Esophagus squamous epithelium (tissue), 5 donors: ENCODE data around the gene ENOSF1. TPM values are rescaled to one million over a fixed set of nuclear protein-coding genes. Genes with fewer than 3 reads are reported as not detected.
A peak's percentile ranks its signal among the peaks of the same experiment; 100 is the strongest.
"Not testable (repeated sequence)": the region's sequence is repeated elsewhere in the genome, so short reads cannot be mapped to it uniquely, and the experiment has no call there.

Experiments
- DNase-seq: peaks from one replicate; lab custom pipeline; 2025; lab: John Stamatoyannopoulos, UW
- H3K27ac ChIP-seq, 4 donors: fragments of 200-600 bp; sonication (generic); one replicate each; pipeline ENCODE4 v1.5.1; 2016 to 2019; ENCODE audit warnings: mild to moderate bottlenecking in 1 of 4
- H3K27me3 ChIP-seq, 4 donors: fragments of 200-600 bp; sonication (generic); 1 replicate in 3 of 4; 2 replicates in 1 of 4; pipeline versions ENCODE4 v1.5.1 to v1.6.0; 2017 to 2021; ENCODE audit warnings: antibody characterized with exemption in 1 of 4
- H3K36me3 ChIP-seq, 3 donors: fragments of 200-600 bp; sonication (generic); one replicate each; pipeline ENCODE4 v1.5.1; 2016 to 2019
- H3K4me1 ChIP-seq, 3 donors: fragments of 200-600 bp; sonication (generic); one replicate each; pipeline ENCODE4 v1.5.1; 2017 to 2019
- H3K4me3 ChIP-seq, 4 donors: fragments of 200-600 bp; sonication (generic); 1 replicate in 3 of 4; 2 replicates in 1 of 4; pipeline ENCODE4 v1.5.1; 2016 to 2019; ENCODE audit warnings: mild to moderate bottlenecking in 2 of 4, moderate library complexity in 1 of 4
- H3K9me3 ChIP-seq, 3 donors: fragments of 200-600 bp; sonication (generic); one replicate each; pipeline ENCODE4 v1.5.1; 2016 to 2019
- POLR2A ChIP-seq, 4 donors: fragments of 450-650 bp; IDR thresholded peaks; one replicate each; pipeline ENCODE4 v1.6.1; 2017; ENCODE audit warnings: antibody characterized with exemption in 4 of 4, mild to moderate bottlenecking in 4 of 4, moderate library complexity in 3 of 4
- WGBS, 2 donors: methylation state at CpG; one replicate each; pipeline ENCODE4 v1.1.5; 2018; 5-methylcytosine and 5-hydroxymethylcytosine counted together
- intact Hi-C: fragments of 100-400 bp; cut with DNase I; formaldehyde crosslinking; loops from one replicate; pipeline ENCODE4 v1.15.0; 2022
- total RNA-seq, 4 donors: library from RNA; depleted of rRNA; stranded (reverse); fragments of >200 nt; gene quantifications; one replicate each; pipeline ENCODE4 v1.1.0, GENCODE V29; 2016
- TF ChIP-seq, protein P1 (sequence below), 6 experiments: fragments of 450-650 bp in 4 of 6; fragments of 200-600 bp in 2 of 6; sonication (generic) in 2 of 6; IDR thresholded peaks; one replicate each; pipeline ENCODE4 v1.5.1; 2016 to 2019; ENCODE audit warnings: antibody characterized with exemption in 6 of 6, mild to moderate bottlenecking in 4 of 6, moderate library complexity in 4 of 6
- donor health status: DM: yes; HTN: yes; CAD: no.

The ENOSF1 gene
- total RNA-seq, 4 donors from 2014 or later: 31.7 to 63.7 (median 47.1) TPM

DNA sequence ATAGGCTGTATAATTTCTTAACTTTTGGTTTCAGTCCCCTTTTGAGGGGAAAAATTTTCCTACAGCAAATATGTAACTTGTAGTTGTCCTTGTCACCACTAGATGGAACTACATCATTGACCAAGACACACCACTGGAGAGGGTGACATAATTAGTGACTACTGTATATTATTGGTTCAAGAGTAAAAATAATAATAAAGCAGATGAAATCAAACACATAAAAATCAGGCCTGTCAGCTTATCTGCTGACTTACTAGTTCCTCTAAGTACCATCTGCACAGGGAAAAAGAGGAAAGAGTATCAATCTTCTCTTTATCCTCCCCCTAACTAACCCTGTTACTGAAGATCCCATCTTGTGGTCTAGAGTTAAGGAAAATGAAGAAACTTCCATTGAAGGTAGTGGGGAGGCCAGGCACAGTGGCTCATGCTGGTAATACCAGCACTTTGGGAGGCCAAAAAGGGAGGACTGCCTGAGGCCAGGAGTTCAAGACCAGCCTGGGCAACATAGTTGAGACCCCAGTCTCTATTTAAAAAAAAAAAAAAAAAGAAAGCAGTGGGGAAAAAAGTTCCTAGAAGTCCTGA lies 29.6 kb upstream of the ENOSF1 start:
- Histone ChIP-seq H3K36me3 (peaks cover 0 to 86% (median 2%) of the 10 kb centered on the region in 3 donors), H3K27ac (no peak overlapping the region), H3K27me3 (no peaks in the 10 kb centered on the region), H3K9me3 (no peaks in the 10 kb centered on the region), H3K4me3 (no peak overlapping the region), H3K4me1 (no peaks in the 10 kb centered on the region)
- no peak for DNase-seq
- intact Hi-C loops: loop anchor here (5.0 kb wide), 1 partner anchor 95 kb away; no protein-coding TSS in a partner anchor
- TF ChIP-seq, protein P1, sequence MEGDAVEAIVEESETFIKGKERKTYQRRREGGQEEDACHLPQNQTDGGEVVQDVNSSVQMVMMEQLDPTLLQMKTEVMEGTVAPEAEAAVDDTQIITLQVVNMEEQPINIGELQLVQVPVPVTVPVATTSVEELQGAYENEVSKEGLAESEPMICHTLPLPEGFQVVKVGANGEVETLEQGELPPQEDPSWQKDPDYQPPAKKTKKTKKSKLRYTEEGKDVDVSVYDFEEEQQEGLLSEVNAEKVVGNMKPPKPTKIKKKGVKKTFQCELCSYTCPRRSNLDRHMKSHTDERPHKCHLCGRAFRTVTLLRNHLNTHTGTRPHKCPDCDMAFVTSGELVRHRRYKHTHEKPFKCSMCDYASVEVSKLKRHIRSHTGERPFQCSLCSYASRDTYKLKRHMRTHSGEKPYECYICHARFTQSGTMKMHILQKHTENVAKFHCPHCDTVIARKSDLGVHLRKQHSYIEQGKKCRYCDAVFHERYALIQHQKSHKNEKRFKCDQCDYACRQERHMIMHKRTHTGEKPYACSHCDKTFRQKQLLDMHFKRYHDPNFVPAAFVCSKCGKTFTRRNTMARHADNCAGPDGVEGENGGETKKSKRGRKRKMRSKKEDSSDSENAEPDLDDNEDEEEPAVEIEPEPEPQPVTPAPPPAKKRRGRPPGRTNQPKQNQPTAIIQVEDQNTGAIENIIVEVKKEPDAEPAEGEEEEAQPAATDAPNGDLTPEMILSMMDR (IDR thresholded peaks at IDR 0.05): peak; percentile 44 to 80 (median 70)
- TF ChIP-seq POLR2A (IDR thresholded peaks at IDR 0.05): no peak

DNA sequence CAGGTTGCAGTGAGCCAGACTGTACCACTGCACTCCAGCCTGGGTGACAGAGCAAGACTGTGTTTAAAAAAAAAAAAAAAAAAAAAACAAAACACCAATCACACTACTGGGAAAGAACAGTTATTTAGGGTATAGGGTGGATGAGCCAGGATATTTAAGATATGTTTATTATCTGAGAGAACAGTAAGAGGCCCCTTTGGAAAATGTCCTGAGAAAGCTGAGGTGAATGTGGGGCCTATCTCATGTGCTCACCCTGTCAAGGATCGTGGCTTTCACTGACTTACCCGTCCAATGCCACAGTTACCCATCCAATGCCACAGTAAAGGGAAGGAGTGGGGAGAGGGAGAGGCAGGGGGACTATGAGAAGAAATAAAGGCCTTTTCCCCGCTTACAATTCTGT lies 19.9 kb upstream of the ENOSF1 start:
- 94 to 95% methylated on average over 3 of the region's 3 CpGs for WGBS, 2 donors
- TF ChIP-seq, protein P1 (IDR thresholded peaks at IDR 0.05): no peak
- no peak for TF ChIP-seq POLR2A (IDR thresholded peaks at IDR 0.05)
- intact Hi-C loops: loop anchor here (10.0 kb wide), 1 partner anchor 108 kb away; no protein-coding TSS in a partner anchor
- Histone ChIP-seq H3K27ac (no peak overlapping the region), H3K4me3 (no peak overlapping the region), H3K9me3 (no peaks in the 10 kb centered on the region), H3K36me3 (peaks cover 0 to 82% (median 10%) of the 10 kb centered on the region in 3 donors), H3K4me1 (no peaks in the 10 kb centered on the region), H3K27me3 (no peaks in the 10 kb centered on the region)
- no peak for DNase-seq

DNA sequence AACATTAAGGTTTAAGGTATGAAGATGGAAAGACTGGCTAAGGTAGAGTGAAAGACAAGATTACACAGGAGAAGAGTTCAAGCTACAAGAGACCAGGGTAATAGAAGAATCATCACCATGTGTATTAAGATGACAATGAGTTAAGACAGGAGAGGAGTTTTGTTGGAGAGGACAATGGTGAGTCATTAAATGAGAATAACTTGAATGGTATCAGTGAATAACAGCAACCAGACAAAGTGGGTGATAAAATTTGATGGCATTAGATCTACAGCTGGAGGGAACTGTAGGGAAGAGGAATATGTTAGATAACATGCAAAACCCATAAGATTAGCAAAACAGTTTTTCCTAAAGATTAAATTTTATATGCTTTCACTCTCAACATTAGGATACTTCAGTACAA lies 18.8 kb upstream of the ENOSF1 start:
- peaks cover 0 to 73% (median 10%) of the 10 kb centered on the region in 3 donors for H3K36me3 ChIP-seq

DNA sequence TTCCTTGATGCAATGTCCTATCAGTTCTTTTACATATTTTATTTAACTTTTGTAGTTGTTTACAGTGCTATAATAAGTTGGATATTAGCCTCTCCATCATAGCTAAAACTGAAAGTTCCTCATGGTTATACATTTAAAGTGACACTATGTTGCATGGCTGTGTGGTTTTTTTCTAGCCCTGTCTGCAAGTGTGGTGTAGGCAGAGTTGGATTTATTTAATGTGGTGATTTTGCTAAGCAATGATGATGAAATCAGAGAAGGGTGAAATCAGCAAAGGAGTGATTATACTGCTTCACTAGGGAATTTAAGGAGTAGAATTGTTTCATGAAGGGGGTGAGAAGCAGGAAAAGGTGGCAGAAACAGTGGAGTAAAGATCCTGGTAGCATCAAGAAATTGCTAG lies 18.3 kb upstream of the ENOSF1 start:
- intact Hi-C loops: loop anchor here (10.0 kb wide), 1 partner anchor 106 kb away; no protein-coding TSS in a partner anchor
- peaks cover 0 to 73% (median 9%) of the 10 kb centered on the region in 3 donors for H3K36me3 ChIP-seq

More for the DNA sequence above, 18.8 kb upstream of the ENOSF1 start:
- no peak overlapping the region for H3K27ac ChIP-seq
- no peak overlapping the region for H3K4me3 ChIP-seq
- intact Hi-C loops: loop anchor here (10.0 kb wide), 1 partner anchor 106 kb away; no protein-coding TSS in a partner anchor
- TF ChIP-seq, protein P1 (IDR thresholded peaks at IDR 0.05): no peak
- TF ChIP-seq POLR2A (IDR thresholded peaks at IDR 0.05): no peak
- no peaks in the 10 kb centered on the region for H3K4me1 ChIP-seq
- H3K9me3 ChIP-seq: no peaks in the 10 kb centered on the region
- no peaks in the 10 kb centered on the region for H3K27me3 ChIP-seq
- no peak for DNase-seq

DNA sequence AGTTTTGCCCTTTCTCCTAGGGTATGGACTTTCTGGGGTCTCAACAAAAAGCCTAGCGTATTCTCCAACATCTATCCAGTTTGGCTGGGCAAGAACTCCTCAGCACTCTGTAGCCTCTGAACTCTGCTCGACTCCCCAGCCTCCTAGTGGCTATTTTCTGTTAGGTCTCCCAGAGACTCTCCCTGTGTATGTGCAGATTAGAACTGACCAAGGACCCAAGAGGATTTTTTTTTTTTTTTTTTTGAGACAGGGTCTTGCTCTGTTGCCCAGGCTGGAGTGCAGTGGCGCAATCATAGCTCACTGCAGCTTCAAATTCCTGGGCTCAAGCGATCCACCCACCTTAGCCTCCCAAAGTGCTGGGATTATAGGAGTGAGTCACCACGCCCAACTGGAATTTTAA lies 17.7 kb upstream of the ENOSF1 start:
- DNase-seq, H3K27me3 ChIP-seq, H3K4me1 ChIP-seq, H3K4me3 ChIP-seq, H3K27ac ChIP-seq, H3K9me3 ChIP-seq: not testable (repeated sequence)
- WGBS, 2 donors: 80 to 90% methylated on average over 5 of the region's 5 CpGs
- peaks cover 0 to 73% (median 6%) of the 10 kb centered on the region in 3 donors for H3K36me3 ChIP-seq
- intact Hi-C loops: loop anchor here (10.0 kb wide), 1 partner anchor 105 kb away; no protein-coding TSS in a partner anchor

More for the DNA sequence above, 18.3 kb upstream of the ENOSF1 start:
- no peak overlapping the region for H3K27ac ChIP-seq
- H3K4me1 ChIP-seq: no peaks in the 10 kb centered on the region
- no peak for DNase-seq
- TF ChIP-seq, protein P1 (IDR thresholded peaks at IDR 0.05): no peak
- no peak for TF ChIP-seq POLR2A (IDR thresholded peaks at IDR 0.05)
- H3K9me3 ChIP-seq: no peaks in the 10 kb centered on the region
- H3K27me3 ChIP-seq: no peaks in the 10 kb centered on the region
- H3K4me3 ChIP-seq: no peak overlapping the region
